Nephron (organoid): ENCODE measurements around the gene NCF2.

ENCODE experiments used
- H3K27ac Mint-ChIP-seq, 3 experiments: 2 replicates each; pipeline ENCODE4 v1.8.0; 2020; ENCODE audit warnings: mixed read lengths in 3 of 3, mild to moderate bottlenecking in 2 of 3, moderate library complexity in 1 of 3
- H3K27me3 Mint-ChIP-seq: 2 replicates; pipeline ENCODE4 v1.8.0; 2021; ENCODE audit warnings: low read depth, mild to moderate bottlenecking, moderate library complexity, mixed read lengths
- H3K36me3 Mint-ChIP-seq: 2 replicates; pipeline ENCODE4 v1.8.0; 2020; ENCODE audit warnings: low read depth, mixed read lengths
- H3K4me1 Mint-ChIP-seq: 2 replicates; pipeline ENCODE4 v1.8.0; 2020; ENCODE audit warnings: mixed read lengths
- H3K4me3 Mint-ChIP-seq, 3 experiments: 2 replicates each; pipeline ENCODE4 v1.8.0; 2020; ENCODE audit warnings: mild to moderate bottlenecking in 3 of 3, mixed read lengths in 3 of 3, moderate library complexity in 2 of 3
- H3K9me3 Mint-ChIP-seq: 2 replicates; pipeline ENCODE4 v1.8.0; 2020; ENCODE audit warnings: mixed read lengths
- TF ChIP-seq, protein P1 (sequence below), 3 experiments: fragments of 200-600 bp; sonication (generic); IDR thresholded peaks; one replicate each; pipeline ENCODE4 v1.5.0; 2021; ENCODE audit warnings: antibody characterized with exemption in 3 of 3; ENCODE audit not compliant: unreplicated experiment in 3 of 3

Gene NCF2

DNA sequence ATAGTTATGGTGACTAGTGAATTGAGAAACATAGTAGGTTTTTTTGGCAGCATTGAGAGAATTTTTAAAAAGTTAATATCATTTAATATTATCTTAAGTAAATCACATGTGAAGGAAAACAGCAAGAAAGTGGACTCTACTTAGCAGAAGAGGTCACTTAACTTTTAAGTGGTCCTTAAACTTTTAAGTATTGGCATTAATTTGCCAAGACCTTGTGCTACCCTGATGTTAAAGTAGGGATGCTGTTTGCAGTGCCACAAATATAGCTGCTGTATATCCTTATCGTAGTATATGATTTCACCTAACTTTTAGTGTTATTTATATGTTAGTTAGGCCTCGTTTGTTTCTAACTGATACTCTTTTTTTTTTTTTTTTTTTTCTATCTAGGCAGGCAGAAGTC lies 77.8 kb downstream of the NCF2 start:
- no peaks in the 10 kb centered on the region for H3K27me3 Mint-ChIP-seq
- peak overlapping the region in 1 of 3 experiments; percentile 34 for H3K27ac Mint-ChIP-seq
- no peaks in the 10 kb centered on the region for H3K9me3 Mint-ChIP-seq
- peaks cover 6% of the 10 kb centered on the region for H3K4me1 Mint-ChIP-seq
- H3K4me3 Mint-ChIP-seq = no peak overlapping the region
- TF ChIP-seq, protein P1, sequence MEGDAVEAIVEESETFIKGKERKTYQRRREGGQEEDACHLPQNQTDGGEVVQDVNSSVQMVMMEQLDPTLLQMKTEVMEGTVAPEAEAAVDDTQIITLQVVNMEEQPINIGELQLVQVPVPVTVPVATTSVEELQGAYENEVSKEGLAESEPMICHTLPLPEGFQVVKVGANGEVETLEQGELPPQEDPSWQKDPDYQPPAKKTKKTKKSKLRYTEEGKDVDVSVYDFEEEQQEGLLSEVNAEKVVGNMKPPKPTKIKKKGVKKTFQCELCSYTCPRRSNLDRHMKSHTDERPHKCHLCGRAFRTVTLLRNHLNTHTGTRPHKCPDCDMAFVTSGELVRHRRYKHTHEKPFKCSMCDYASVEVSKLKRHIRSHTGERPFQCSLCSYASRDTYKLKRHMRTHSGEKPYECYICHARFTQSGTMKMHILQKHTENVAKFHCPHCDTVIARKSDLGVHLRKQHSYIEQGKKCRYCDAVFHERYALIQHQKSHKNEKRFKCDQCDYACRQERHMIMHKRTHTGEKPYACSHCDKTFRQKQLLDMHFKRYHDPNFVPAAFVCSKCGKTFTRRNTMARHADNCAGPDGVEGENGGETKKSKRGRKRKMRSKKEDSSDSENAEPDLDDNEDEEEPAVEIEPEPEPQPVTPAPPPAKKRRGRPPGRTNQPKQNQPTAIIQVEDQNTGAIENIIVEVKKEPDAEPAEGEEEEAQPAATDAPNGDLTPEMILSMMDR (IDR thresholded peaks at IDR 0.05; ENCODE audit: unreplicated experiment in 3 of 3) = no peak
- peaks cover 20% of the 10 kb centered on the region for H3K36me3 Mint-ChIP-seq

DNA sequence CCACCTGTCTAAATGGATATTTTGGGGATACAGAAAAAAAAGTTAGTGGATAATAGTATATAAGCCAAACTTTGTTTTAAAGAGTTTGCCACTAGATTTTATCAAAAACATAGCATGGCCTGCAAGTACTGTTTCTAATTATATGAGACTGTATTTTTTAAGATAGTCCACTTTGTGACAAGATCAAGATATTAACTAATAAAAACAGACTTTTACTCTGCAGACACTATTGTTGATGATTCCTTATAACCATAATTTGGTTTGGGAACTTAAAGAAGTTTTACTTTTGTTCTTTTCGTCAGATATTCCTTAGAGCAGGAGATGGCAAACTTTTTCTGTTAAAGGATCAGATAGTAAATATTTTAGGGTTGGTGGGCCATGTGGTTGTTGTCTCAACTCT lies 81.6 kb downstream of the NCF2 start:
- H3K27ac Mint-ChIP-seq = peak overlapping the region in 1 of 3 experiments; percentile 21
- no peaks in the 10 kb centered on the region for H3K27me3 Mint-ChIP-seq
- no peaks in the 10 kb centered on the region for H3K36me3 Mint-ChIP-seq
- H3K9me3 Mint-ChIP-seq = no peaks in the 10 kb centered on the region
- TF ChIP-seq, protein P1 (IDR thresholded peaks at IDR 0.05; ENCODE audit: unreplicated experiment in 3 of 3) = no peak
- no peaks in the 10 kb centered on the region for H3K4me1 Mint-ChIP-seq
- no peak overlapping the region for H3K4me3 Mint-ChIP-seq

DNA sequence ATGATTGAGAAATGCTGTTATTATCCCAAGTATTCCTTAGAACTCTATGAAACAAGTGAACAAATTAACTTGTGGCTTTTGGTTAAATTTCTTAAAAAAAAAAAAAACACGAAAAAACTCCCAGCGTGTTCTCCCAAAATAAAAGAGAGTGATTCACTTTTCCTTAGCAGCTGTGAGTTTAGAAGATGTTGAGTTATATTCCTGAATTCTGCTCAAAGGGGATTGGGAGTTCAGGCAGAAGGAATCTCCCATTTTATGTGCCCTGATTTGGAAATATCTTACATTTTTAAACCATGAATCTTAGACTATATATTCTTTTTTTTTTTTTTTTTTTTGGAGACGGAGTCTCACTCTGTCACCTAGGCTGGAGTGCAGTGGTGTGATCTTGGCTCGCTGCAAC lies 83.7 kb downstream of the NCF2 start:
- Mint-ChIP-seq H3K4me1 (no peaks in the 10 kb centered on the region), H3K4me3 (no peak overlapping the region), H3K9me3 (no peaks in the 10 kb centered on the region), H3K27me3 (no peaks in the 10 kb centered on the region), H3K36me3 (no peaks in the 10 kb centered on the region), H3K27ac (no peak overlapping the region)
- TF ChIP-seq, protein P1 (IDR thresholded peaks at IDR 0.05; ENCODE audit: unreplicated experiment in 3 of 3) = no peak
